Vagina (tissue), 2 donors: ENCODE results near the gene LGALS7B. TPM values are rescaled to one million over a fixed set of nuclear protein-coding genes. Genes with fewer than 3 reads are reported as not detected.
"Not testable (repeated sequence)": the region's sequence is repeated elsewhere in the genome, so short reads cannot be mapped to it uniquely, and the experiment has no call there.

Experiments
- DNase-seq, 2 donors: peaks; one replicate each; pipeline ENCODE4 v3.0.0-alpha.2; 2017; ENCODE audit errors: extremely low spot score in 2 of 2
- H3K27ac ChIP-seq: fragments of 200-600 bp; sonication (generic); one replicate; pipeline ENCODE4 v1.5.1; 2019
- H3K27me3 ChIP-seq: fragments of 200-600 bp; sonication (generic); one replicate; pipeline ENCODE4 v1.5.1; 2019
- H3K36me3 ChIP-seq, 2 donors: fragments of 200-600 bp; sonication (generic); one replicate each; pipeline ENCODE4 v1.5.1; 2017 to 2019
- H3K4me1 ChIP-seq: fragments of 200-600 bp; sonication (generic); one replicate; pipeline ENCODE4 v1.5.1; 2019
- H3K4me3 ChIP-seq, 2 donors: fragments of 200-600 bp; sonication (generic); 1 replicate in 1 of 2; 2 replicates in 1 of 2; pipeline ENCODE4 v1.5.1; 2016 to 2019
- H3K9me3 ChIP-seq: fragments of 200-600 bp; sonication (generic); one replicate; pipeline ENCODE4 v1.5.1; 2019
- CTCF ChIP-seq, 3 experiments: fragments of 450-650 bp in 2 of 3; fragments of 200-600 bp in 1 of 3; sonication (generic) in 1 of 3; IDR thresholded peaks; one replicate each; pipeline ENCODE4 v1.5.1; 2017 to 2019; ENCODE audit warnings: antibody characterized with exemption in 3 of 3, mild to moderate bottlenecking in 2 of 3, moderate library complexity in 2 of 3
- POLR2A ChIP-seq, 2 donors: fragments of 450-650 bp; IDR thresholded peaks; one replicate each; pipeline ENCODE4 v1.6.1; 2017; ENCODE audit warnings: antibody characterized with exemption in 2 of 2, mild to moderate bottlenecking in 2 of 2, moderate library complexity in 2 of 2
- POLR2AphosphoS5 ChIP-seq, 2 donors: sonication (generic); formaldehyde crosslinking; IDR thresholded peaks; one replicate each; pipeline ENCODE4 v1.9.0; 2017; ENCODE audit warnings: antibody characterized with exemption in 2 of 2, mild to moderate bottlenecking in 2 of 2, low read depth in 1 of 2; ENCODE audit not compliant: insufficient read depth in 1 of 2
- intact Hi-C: fragments of 100-400 bp; cut with DNase I; formaldehyde crosslinking; loops from one replicate; pipeline ENCODE4 v1.15.1; 2023
- total RNA-seq: library from RNA; depleted of rRNA; stranded (reverse); fragments of >200 nt; gene quantifications from one replicate; pipeline ENCODE4 v1.2.3, GENCODE V29; 2016

LGALS7B gene
- total RNA-seq, 1 donor from 2014 or later = 760 TPM

- intact Hi-C loops = no loop called here
- Histone ChIP-seq H3K4me1 (peaks cover 18% of the 10 kb centered on the region), H3K9me3 (no peaks in the 10 kb centered on the region), H3K4me3 (no peak within 1 kb of the TSS), H3K27me3 (no peaks in the 10 kb centered on the region), H3K27ac (peak within 1 kb of the TSS; percentile 33), H3K36me3 (no peaks in the 10 kb centered on the region)
- TF ChIP-seq POLR2A (IDR thresholded peaks at IDR 0.05) (no peak), CTCF (IDR thresholded peaks at IDR 0.05) (no peak), POLR2AphosphoS5 (IDR thresholded peaks at IDR 0.05; ENCODE audit: insufficient read depth in 1 of 2, low read depth in 1 of 2) (no peak)
- no peak for DNase-seq
These were observed 15.4 kb upstream of the LGALS7B start, which contains the start of gene LGALS7 for GRCh38 chr19:38773469-38774177. TSS of gene LGALS7 (minus strand) at chr19:38773517. CDS start at chr19:38773492, 25 bp downstream.

GRCh38 chr19:38774181-38774950 is 14.6 kb upstream of the LGALS7B start:
- no peaks in the 10 kb centered on the region for H3K36me3 ChIP-seq
- no peak overlapping the region for H3K27ac ChIP-seq
- no peak for DNase-seq
- no peak overlapping the region for H3K4me3 ChIP-seq
- H3K27me3 ChIP-seq = no peaks in the 10 kb centered on the region
- intact Hi-C loops = no loop called here
- TF ChIP-seq CTCF (IDR thresholded peaks at IDR 0.05) (no peak), POLR2A (IDR thresholded peaks at IDR 0.05) (no peak), POLR2AphosphoS5 (IDR thresholded peaks at IDR 0.05; ENCODE audit: insufficient read depth in 1 of 2, low read depth in 1 of 2) (no peak)
- H3K4me1 ChIP-seq = peaks cover 15% of the 10 kb centered on the region
- no peaks in the 10 kb centered on the region for H3K9me3 ChIP-seq

- no peaks in the 10 kb centered on the region for H3K36me3 ChIP-seq
- H3K27ac ChIP-seq = no peak overlapping the region
- H3K4me1 ChIP-seq = peaks cover 7% of the 10 kb centered on the region
- DNase-seq = no peak
- H3K4me3 ChIP-seq = no peak overlapping the region
- no peaks in the 10 kb centered on the region for H3K27me3 ChIP-seq
- H3K9me3 ChIP-seq = no peaks in the 10 kb centered on the region
- intact Hi-C loops = no loop called here
- TF ChIP-seq POLR2A (IDR thresholded peaks at IDR 0.05) (no peak), POLR2AphosphoS5 (IDR thresholded peaks at IDR 0.05; ENCODE audit: insufficient read depth in 1 of 2, low read depth in 1 of 2) (no peak), CTCF (IDR thresholded peaks at IDR 0.05) (no peak)
These were observed 10.3 kb upstream of the LGALS7B start for GRCh38 chr19:38778733-38779132.

GRCh38 chr19:38780443-38780842 is 8.6 kb upstream of the LGALS7B start:
- H3K27me3 ChIP-seq = no peaks in the 10 kb centered on the region
- no peak for DNase-seq
- intact Hi-C loops = no loop called here
- no peak overlapping the region for H3K4me3 ChIP-seq
- H3K4me1 ChIP-seq = no peaks in the 10 kb centered on the region
- no peaks in the 10 kb centered on the region for H3K36me3 ChIP-seq
- no peak overlapping the region for H3K27ac ChIP-seq
- TF ChIP-seq POLR2AphosphoS5 (IDR thresholded peaks at IDR 0.05; ENCODE audit: insufficient read depth in 1 of 2, low read depth in 1 of 2) = no peak
- TF ChIP-seq CTCF (IDR thresholded peaks at IDR 0.05) = no peak
- no peak for TF ChIP-seq POLR2A (IDR thresholded peaks at IDR 0.05)
- no peaks in the 10 kb centered on the region for H3K9me3 ChIP-seq

GRCh38 chr19:38781058-38781457 is 7.9 kb upstream of the LGALS7B start:
- no peak overlapping the region for H3K4me3 ChIP-seq
- H3K9me3 ChIP-seq = no peaks in the 10 kb centered on the region
- DNase-seq = no peak
- H3K4me1 ChIP-seq = peaks cover under 1% of the 10 kb centered on the region
- H3K27me3 ChIP-seq = no peaks in the 10 kb centered on the region
- no peak overlapping the region for H3K27ac ChIP-seq
- intact Hi-C loops = no loop called here
- no peak for TF ChIP-seq POLR2AphosphoS5 (IDR thresholded peaks at IDR 0.05; ENCODE audit: insufficient read depth in 1 of 2, low read depth in 1 of 2)
- TF ChIP-seq POLR2A (IDR thresholded peaks at IDR 0.05) = no peak
- no peak for TF ChIP-seq CTCF (IDR thresholded peaks at IDR 0.05)
- H3K36me3 ChIP-seq = no peaks in the 10 kb centered on the region

- H3K4me1 ChIP-seq = peaks cover 12% of the 10 kb centered on the region
- H3K4me3 ChIP-seq, H3K9me3 ChIP-seq, DNase-seq, intact Hi-C loops, H3K36me3 ChIP-seq, H3K27ac ChIP-seq, H3K27me3 ChIP-seq: not testable (repeated sequence)
These were observed 6.8 kb upstream of the LGALS7B start for GRCh38 chr19:38782212-38782611.
